Measurements from ENCODE around the gene CCNDBP1.

The CCNDBP1 gene

DNA sequence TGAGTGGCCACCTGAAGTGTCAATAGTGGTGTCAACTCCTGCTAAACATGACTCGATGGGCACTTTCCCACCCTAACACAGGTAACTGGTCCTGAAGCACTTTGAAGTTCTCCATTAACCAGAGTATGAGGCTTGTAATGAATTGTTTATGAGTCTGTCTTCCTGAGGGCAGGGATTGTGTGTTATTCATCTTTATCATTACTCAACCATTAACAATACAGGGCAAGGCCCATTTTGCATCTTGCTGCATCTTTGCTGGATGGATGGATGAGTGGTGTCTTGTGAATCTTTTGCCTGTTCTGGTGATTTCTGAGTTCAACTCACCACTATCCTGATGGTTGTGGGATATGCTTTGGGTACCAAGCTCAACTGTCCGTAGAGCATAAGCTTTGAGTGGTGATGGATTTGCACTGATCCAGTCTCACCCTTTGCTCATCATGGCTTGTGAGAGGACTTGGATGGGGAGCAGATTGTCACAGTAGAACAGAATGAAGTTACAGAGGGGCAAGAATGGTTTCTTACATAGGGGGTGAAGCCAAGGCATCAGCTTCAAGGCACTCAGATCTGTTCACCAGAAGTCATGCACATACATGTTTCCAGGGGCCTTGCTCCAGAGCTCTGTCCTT, 57.9 kb downstream of the CCNDBP1 start:
- no peak for DNase-seq (ENCODE audit: low read depth in 3 of 3, low spot score in 1 of 3)

DNA sequence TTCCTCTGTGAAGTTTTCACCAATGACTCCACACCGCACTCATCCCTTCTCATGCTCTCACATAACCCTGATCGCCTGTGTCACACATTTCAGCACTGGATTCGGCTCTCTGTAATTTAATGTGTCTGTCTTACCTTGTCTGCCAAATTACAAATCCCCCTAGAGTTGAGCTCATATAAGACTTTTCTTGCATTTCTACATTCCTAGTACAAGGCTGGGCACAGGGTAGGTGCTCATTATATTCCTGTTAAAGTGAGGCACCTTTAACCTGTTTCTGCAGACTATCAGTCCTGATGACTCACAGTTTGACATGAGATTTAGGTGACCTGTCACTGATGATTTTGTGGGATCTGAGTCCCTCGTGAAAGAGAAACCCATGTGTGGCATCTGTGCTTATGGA, 58.9 kb downstream of the CCNDBP1 start:
- no peak for DNase-seq (ENCODE audit: low read depth in 3 of 3, low spot score in 1 of 3)

DNA sequence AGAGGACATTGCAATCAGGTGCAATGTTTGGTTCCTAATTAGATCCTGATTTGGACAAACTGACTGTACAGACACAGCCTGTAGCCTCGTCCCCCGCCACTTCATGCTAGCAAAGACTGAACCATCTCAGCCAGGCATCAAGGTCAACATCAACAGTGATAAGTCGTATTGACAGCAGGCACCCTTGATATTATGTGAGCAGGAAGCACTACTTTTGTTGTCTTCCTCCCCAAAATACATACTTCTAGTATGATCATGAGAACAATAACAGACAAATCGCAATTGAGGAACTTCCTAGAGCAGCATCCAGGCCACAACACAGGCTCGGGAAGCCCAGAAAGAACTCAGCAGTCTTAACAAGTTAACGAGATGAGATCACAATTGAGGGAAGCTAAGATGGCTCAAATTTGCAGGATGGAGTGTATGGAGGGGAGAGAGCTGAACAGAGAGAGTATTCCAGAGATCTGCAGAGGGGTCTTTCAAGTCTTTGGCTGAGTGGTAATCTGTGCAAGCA, 61.1 kb downstream of the CCNDBP1 start:
- DNase-seq (ENCODE audit: low read depth in 3 of 3, low spot score in 1 of 3), result no peak

Data from stimulated activated CD4-positive, alpha-beta T cell treated with anti-CD3 and anti-CD28 coated beads, TNF-alpha, amount 100 ng/mL, for 1 hour (primary cell).